HG03565 (cell line): ENCODE results near the gene RNU6-8.

Experiments
- ATAC-seq: cut with Tn5 transposase; IDR thresholded peaks from one replicate; pipeline ENCODE4 v1.9.1; 2021; ENCODE audit warnings: mild to moderate bottlenecking, moderate library complexity; ENCODE audit not compliant: unreplicated experiment

RNU6-8 gene

GRCh38 chr14:32205984-32206383 is 2.9 kb upstream of the RNU6-8 start:
- ATAC-seq = peak; percentile 24

- ATAC-seq = no peak
Measured at GRCh38 chr14:32205554-32205953, 2.5 kb upstream of the RNU6-8 start.

GRCh38 chr14:32203928-32204357 is 874 bp upstream of the RNU6-8 start:
- no peak for ATAC-seq

- no peak for ATAC-seq
Measured at GRCh38 chr14:32202491-32202997, 525 bp downstream of the RNU6-8 start.

GRCh38 chr14:32201816-32202490 is 1.1 kb downstream of the RNU6-8 start, which contains the start of gene RNU6-7:
RNU6-7 (plus strand) TSS chr14:32202045.
- ATAC-seq = no peak

- ATAC-seq = peak; percentile 31
Measured at GRCh38 chr14:32201193-32201815, 1.8 kb downstream of the RNU6-8 start.

GRCh38 chr14:32200368-32201192 is 2.5 kb downstream of the RNU6-8 start:
- ATAC-seq = no peak

- peak; percentile 43 for ATAC-seq
Measured at GRCh38 chr14:32197919-32198318, 5.2 kb downstream of the RNU6-8 start.

- ATAC-seq = no peak
Measured at GRCh38 chr14:32195636-32196035, 7.4 kb downstream of the RNU6-8 start.

GRCh38 chr14:32193532-32193931 is 9.5 kb downstream of the RNU6-8 start:
- no peak for ATAC-seq

- no peak for ATAC-seq
Measured at GRCh38 chr14:32192712-32193373, 10.2 kb downstream of the RNU6-8 start.

GRCh38 chr14:32190673-32191072 is 12.4 kb downstream of the RNU6-8 start:
- ATAC-seq = no peak

- no peak for ATAC-seq
Measured at GRCh38 chr14:32189811-32190210, 13.3 kb downstream of the RNU6-8 start.

- ATAC-seq = no peak
Measured at GRCh38 chr14:32186248-32186647, 16.8 kb downstream of the RNU6-8 start.

- ATAC-seq = no peak
Measured at GRCh38 chr14:32185097-32185496, 18.0 kb downstream of the RNU6-8 start.

GRCh38 chr14:32183151-32184058 is 19.7 kb downstream of the RNU6-8 start:
- no peak for ATAC-seq

GRCh38 chr14:32171469-32171868 is 31.6 kb downstream of the RNU6-8 start:
- ATAC-seq = no peak

- no peak for ATAC-seq
Measured at GRCh38 chr14:32169191-32169590, 33.9 kb downstream of the RNU6-8 start.

- ATAC-seq = no peak
Measured at GRCh38 chr14:32167907-32168306, 35.2 kb downstream of the RNU6-8 start.

GRCh38 chr14:32166924-32167323 is 36.1 kb downstream of the RNU6-8 start:
- ATAC-seq = no peak
